DND-41 (cell line): ENCODE measurements around the gene ARHGEF38.

Experiments used
- EZH2 ChIP-seq: IDR thresholded peaks from 3 replicates; pipeline ENCODE4 v1.6.1; 2012; ENCODE audit warnings: borderline replicate concordance, low read depth, mild to moderate bottlenecking, moderate library complexity, low read length, inconsistent platforms; ENCODE audit not compliant: severe bottlenecking
- TF ChIP-seq, protein P1 (sequence below): IDR thresholded peaks from 2 replicates; pipeline ENCODE4 v1.5.1; 2012; ENCODE audit warnings: borderline replicate concordance, low read length, moderate library complexity, mild to moderate bottlenecking; ENCODE audit not compliant: poor library complexity, severe bottlenecking; ENCODE audit errors: extremely low read depth

DNA sequence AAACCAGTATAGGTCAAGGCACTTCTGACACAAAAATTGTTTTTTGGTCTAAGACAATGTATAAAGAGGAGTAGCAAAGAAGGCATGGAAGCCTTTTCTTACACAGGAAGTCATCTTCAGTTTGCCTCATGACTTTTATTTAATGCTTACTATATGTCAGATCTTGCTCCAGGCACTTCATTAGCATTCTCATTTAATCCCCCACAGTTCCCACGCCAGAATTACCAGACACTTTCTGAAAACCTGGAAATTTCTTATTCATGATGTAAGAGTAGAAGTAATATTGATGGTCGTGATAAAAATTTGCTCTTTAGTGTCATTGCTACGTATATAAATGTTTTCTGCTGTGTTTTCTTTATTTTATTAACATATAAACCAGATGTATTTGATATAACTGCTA, 39.2 kb downstream of the ARHGEF38 start:
- TF ChIP-seq, protein P1, sequence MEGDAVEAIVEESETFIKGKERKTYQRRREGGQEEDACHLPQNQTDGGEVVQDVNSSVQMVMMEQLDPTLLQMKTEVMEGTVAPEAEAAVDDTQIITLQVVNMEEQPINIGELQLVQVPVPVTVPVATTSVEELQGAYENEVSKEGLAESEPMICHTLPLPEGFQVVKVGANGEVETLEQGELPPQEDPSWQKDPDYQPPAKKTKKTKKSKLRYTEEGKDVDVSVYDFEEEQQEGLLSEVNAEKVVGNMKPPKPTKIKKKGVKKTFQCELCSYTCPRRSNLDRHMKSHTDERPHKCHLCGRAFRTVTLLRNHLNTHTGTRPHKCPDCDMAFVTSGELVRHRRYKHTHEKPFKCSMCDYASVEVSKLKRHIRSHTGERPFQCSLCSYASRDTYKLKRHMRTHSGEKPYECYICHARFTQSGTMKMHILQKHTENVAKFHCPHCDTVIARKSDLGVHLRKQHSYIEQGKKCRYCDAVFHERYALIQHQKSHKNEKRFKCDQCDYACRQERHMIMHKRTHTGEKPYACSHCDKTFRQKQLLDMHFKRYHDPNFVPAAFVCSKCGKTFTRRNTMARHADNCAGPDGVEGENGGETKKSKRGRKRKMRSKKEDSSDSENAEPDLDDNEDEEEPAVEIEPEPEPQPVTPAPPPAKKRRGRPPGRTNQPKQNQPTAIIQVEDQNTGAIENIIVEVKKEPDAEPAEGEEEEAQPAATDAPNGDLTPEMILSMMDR = no peak
- TF ChIP-seq EZH2 = no peak
